BLaER1 (cell line): ENCODE results near the gene PPP3CB.

Experiments
- H3K27ac ChIP-seq: shearing (Covaris generic); formaldehyde crosslinking; 2 replicates; pipeline ENCODE4 v1.8.1; 2022
- H3K27me3 ChIP-seq: shearing (Covaris generic); formaldehyde crosslinking; 2 replicates; pipeline ENCODE4 v1.8.1; 2022
- H3K36me3 ChIP-seq: shearing (Covaris generic); formaldehyde crosslinking; 2 replicates; pipeline ENCODE4 v1.8.1; 2022
- H3K4me1 ChIP-seq: shearing (Covaris generic); formaldehyde crosslinking; 2 replicates; pipeline ENCODE4 v1.8.1; 2022
- H3K4me2 ChIP-seq: shearing (Covaris generic); formaldehyde crosslinking; 2 replicates; pipeline ENCODE4 v1.8.1; 2022
- H3K4me3 ChIP-seq: shearing (Covaris generic); formaldehyde crosslinking; 2 replicates; pipeline ENCODE4 v1.8.1; 2022
- H3K9ac ChIP-seq: shearing (Covaris generic); formaldehyde crosslinking; 2 replicates; pipeline ENCODE4 v1.8.1; 2022
- H3K9me3 ChIP-seq: shearing (Covaris generic); formaldehyde crosslinking; 2 replicates; pipeline ENCODE4 v1.8.1; 2022
- H4K20me1 ChIP-seq: shearing (Covaris generic); formaldehyde crosslinking; 2 replicates; pipeline ENCODE4 v1.8.1; 2022
- Cebpa-rat ChIP-seq: shearing (Covaris generic); IDR thresholded peaks from 2 replicates; pipeline ENCODE4 v1.8.1; 2022

Gene PPP3CB

GRCh38 chr10:73495884-73496674 is at the start of gene PPP3CB:
Gene PPP3CB, minus strand, starts transcription at chr10:73496024. Its CDS starts 135 bp downstream, at chr10:73495889.
- Histone ChIP-seq H3K4me3 (peak within 1 kb of the TSS; percentile 81), H3K4me2 (peak within 1 kb of the TSS; percentile 92), H3K9me3 (no peaks in the 10 kb centered on the region), H3K27ac (peak within 1 kb of the TSS; percentile 92), H3K4me1 (peaks cover 39% of the 10 kb centered on the region), H3K9ac (peak within 1 kb of the TSS; percentile 90), H4K20me1 (peaks cover 35% of the 10 kb centered on the region), H3K36me3 (peaks cover 24% of the 10 kb centered on the region), H3K27me3 (no peaks in the 10 kb centered on the region)
- no peak for TF ChIP-seq Cebpa-rat

DNA sequence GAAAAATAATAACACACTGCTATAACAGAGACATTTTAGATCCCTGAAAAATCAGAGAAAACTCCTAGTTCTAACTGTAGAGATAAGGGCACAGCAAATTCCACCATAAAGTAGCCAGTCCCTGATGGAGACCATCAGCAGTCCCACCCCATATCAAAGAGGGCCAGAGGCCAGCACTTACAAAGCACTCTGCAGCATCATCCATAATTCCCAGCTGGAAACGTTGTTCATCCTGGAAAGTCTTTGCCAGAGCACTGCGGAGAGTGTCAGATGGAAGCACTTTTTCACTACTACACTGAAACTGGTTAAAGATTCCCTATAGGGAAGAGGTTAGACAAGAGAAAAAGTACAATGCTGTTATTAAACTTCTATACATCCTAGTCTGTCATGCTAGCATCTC is 49.5 kb upstream of the PPP3CB start:
- Histone ChIP-seq H3K9me3 (no peaks in the 10 kb centered on the region), H3K4me3 (no peak overlapping the region), H3K27ac (no peak overlapping the region), H3K4me1 (no peaks in the 10 kb centered on the region), H3K27me3 (no peaks in the 10 kb centered on the region), H4K20me1 (no peaks in the 10 kb centered on the region), H3K36me3 (peaks cover 16% of the 10 kb centered on the region), H3K9ac (no peak overlapping the region), H3K4me2 (no peak overlapping the region)
- TF ChIP-seq Cebpa-rat: no peak

DNA sequence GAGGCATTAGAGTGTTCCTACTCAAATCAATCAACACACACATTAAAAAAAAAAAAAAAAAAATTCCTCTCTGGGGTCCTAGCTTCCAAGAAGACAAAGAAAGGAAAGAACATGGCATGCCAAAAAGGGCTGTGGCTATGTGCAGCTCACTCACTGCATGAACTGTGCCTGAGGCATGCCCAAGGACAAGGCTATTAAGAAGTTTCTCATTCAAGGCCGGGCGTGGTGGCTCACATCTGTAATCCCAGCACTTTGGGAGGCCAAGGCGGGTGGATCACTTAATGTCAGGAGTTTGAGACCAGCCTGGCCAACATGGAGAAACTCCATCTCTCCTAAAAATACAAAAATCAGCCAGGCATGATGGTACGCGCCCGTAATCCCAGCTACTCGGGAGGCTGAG is 41.9 kb upstream of the PPP3CB start:
- Histone ChIP-seq H3K9ac (no peak overlapping the region), H3K9me3 (no peaks in the 10 kb centered on the region), H3K4me3 (no peak overlapping the region), H3K4me1 (no peaks in the 10 kb centered on the region), H3K36me3 (peaks cover 29% of the 10 kb centered on the region), H3K27ac (no peak overlapping the region), H4K20me1 (no peaks in the 10 kb centered on the region), H3K4me2 (no peak overlapping the region), H3K27me3 (no peaks in the 10 kb centered on the region)
- TF ChIP-seq Cebpa-rat: no peak

DNA sequence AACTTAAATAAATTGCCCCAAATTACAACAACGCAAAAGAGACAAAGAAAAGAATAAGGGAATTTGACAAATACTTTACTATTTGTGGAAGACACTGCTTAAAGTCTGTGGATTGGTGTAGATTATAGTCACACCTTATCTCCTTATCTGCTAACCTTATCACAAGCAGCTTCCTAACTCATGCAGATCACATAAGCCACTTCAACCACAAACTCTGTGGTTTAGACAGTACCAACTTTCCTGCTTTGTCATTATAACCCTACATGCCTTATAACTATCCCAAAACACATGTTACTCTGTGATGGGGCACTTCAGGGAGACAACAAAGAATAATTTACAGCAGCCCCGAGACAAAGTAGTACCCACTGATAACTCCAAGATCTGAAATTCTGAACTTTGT is 41.5 kb upstream of the PPP3CB start:
- no peak for TF ChIP-seq Cebpa-rat
- H3K36me3 ChIP-seq: peaks cover 26% of the 10 kb centered on the region
- H4K20me1 ChIP-seq: no peaks in the 10 kb centered on the region
- no peak overlapping the region for H3K4me3 ChIP-seq
- no peak overlapping the region for H3K4me2 ChIP-seq
- H3K27me3 ChIP-seq: no peaks in the 10 kb centered on the region
- no peak overlapping the region for H3K9ac ChIP-seq
- H3K27ac ChIP-seq: no peak overlapping the region
- no peaks in the 10 kb centered on the region for H3K4me1 ChIP-seq
- H3K9me3 ChIP-seq: no peaks in the 10 kb centered on the region

GRCh38 chr10:73534857-73535256 is 39.0 kb upstream of the PPP3CB start:
- Histone ChIP-seq H3K4me2 (no peak overlapping the region), H3K4me3 (no peak overlapping the region), H4K20me1 (no peaks in the 10 kb centered on the region), H3K9ac (no peak overlapping the region), H3K36me3 (peaks cover 25% of the 10 kb centered on the region; the same call in 1 of the 2 replicates), H3K27me3 (no peaks in the 10 kb centered on the region), H3K4me1 (no peaks in the 10 kb centered on the region), H3K9me3 (no peaks in the 10 kb centered on the region), H3K27ac (no peak overlapping the region)
- TF ChIP-seq Cebpa-rat: no peak

GRCh38 chr10:73529089-73529832 is 33.4 kb upstream of the PPP3CB start:
- Histone ChIP-seq H3K4me1 (no peaks in the 10 kb centered on the region), H3K27me3 (no peaks in the 10 kb centered on the region), H3K36me3 (peaks cover 17% of the 10 kb centered on the region; the same call in 1 of the 2 replicates), H3K9me3 (no peaks in the 10 kb centered on the region), H3K4me3 (no peak overlapping the region), H4K20me1 (no peaks in the 10 kb centered on the region), H3K9ac (no peak overlapping the region), H3K4me2 (no peak overlapping the region), H3K27ac (no peak overlapping the region)
- no peak for TF ChIP-seq Cebpa-rat

GRCh38 chr10:73522263-73522662 is 26.4 kb upstream of the PPP3CB start:
- H3K27ac ChIP-seq: no peak overlapping the region
- no peaks in the 10 kb centered on the region for H3K9me3 ChIP-seq
- TF ChIP-seq Cebpa-rat: no peak
- no peak overlapping the region for H3K4me3 ChIP-seq
- H3K36me3 ChIP-seq: peaks cover 36% of the 10 kb centered on the region
- no peaks in the 10 kb centered on the region for H3K27me3 ChIP-seq
- H3K4me1 ChIP-seq: no peaks in the 10 kb centered on the region
- H4K20me1 ChIP-seq: no peaks in the 10 kb centered on the region
- H3K4me2 ChIP-seq: no peak overlapping the region
- no peak overlapping the region for H3K9ac ChIP-seq

- Histone ChIP-seq H3K27ac (no peak overlapping the region), H3K4me2 (no peak overlapping the region), H3K36me3 (peaks cover 52% of the 10 kb centered on the region), H3K9me3 (no peaks in the 10 kb centered on the region), H3K4me3 (no peak overlapping the region), H3K9ac (no peak overlapping the region), H3K27me3 (no peaks in the 10 kb centered on the region), H3K4me1 (no peaks in the 10 kb centered on the region), H4K20me1 (no peaks in the 10 kb centered on the region)
- TF ChIP-seq Cebpa-rat: no peak
Observed at GRCh38 chr10:73519336-73519735, 23.5 kb upstream of the PPP3CB start.

GRCh38 chr10:73517166-73517888 is 21.5 kb upstream of the PPP3CB start:
- Histone ChIP-seq H3K4me2 (no peak overlapping the region), H3K36me3 (peaks cover 49% of the 10 kb centered on the region), H3K4me1 (no peaks in the 10 kb centered on the region), H4K20me1 (no peaks in the 10 kb centered on the region), H3K9ac (no peak overlapping the region), H3K27ac (no peak overlapping the region), H3K4me3 (no peak overlapping the region), H3K27me3 (no peaks in the 10 kb centered on the region), H3K9me3 (no peaks in the 10 kb centered on the region)
- TF ChIP-seq Cebpa-rat: no peak

GRCh38 chr10:73512207-73512743 is 16.5 kb upstream of the PPP3CB start:
- no peaks in the 10 kb centered on the region for H4K20me1 ChIP-seq
- peaks cover 16% of the 10 kb centered on the region for H3K36me3 ChIP-seq
- no peak overlapping the region for H3K27ac ChIP-seq
- no peaks in the 10 kb centered on the region for H3K9me3 ChIP-seq
- no peaks in the 10 kb centered on the region for H3K27me3 ChIP-seq
- no peak overlapping the region for H3K4me2 ChIP-seq
- H3K4me1 ChIP-seq: no peaks in the 10 kb centered on the region
- H3K9ac ChIP-seq: no peak overlapping the region
- H3K4me3 ChIP-seq: no peak overlapping the region
- no peak for TF ChIP-seq Cebpa-rat
